H1 (cell line): ENCODE results near the gene SAG. TPM values are rescaled to one million over a fixed set of nuclear protein-coding genes. Genes with fewer than 3 reads are reported as not detected.

Source experiments
- CEBPB ChIP-seq: IDR thresholded peaks from 2 replicates; pipeline ENCODE4 v1.6.1; 2012; ENCODE audit warnings: low read depth, low read length
- CHD7 ChIP-seq: fragments of 300-600 bp; sonication (generic); IDR thresholded peaks from 2 replicates; pipeline ENCODE4 v1.7.1; 2012; ENCODE audit warnings: low read length, moderate library complexity, mild to moderate bottlenecking, inconsistent platforms; ENCODE audit not compliant: insufficient replicate concordance
- GTF2F1 ChIP-seq: IDR thresholded peaks from 2 replicates; pipeline ENCODE4 v1.6.1; 2012; ENCODE audit warnings: low read depth, low read length, improper control_type of control experiment, borderline replicate concordance
- PHF8 ChIP-seq: fragments of 200-600 bp; sonication (generic); conservative IDR thresholded peaks from 2 replicates; pipeline ENCODE4 v1.7.1; 2012; ENCODE audit warnings: low read depth, mild to moderate bottlenecking, inconsistent platforms, low read length, moderate library complexity
- TAF1 ChIP-seq: IDR thresholded peaks from 2 replicates; pipeline ENCODE4 v1.6.1; 2011; ENCODE audit warnings: mild to moderate bottlenecking, low read depth, low read length
- polyA plus RNA-seq, 7 experiments: library from polyadenylated mRNA; depleted of rRNA in 3 of 7; stranded (reverse) in 5 of 7; unstranded in 2 of 7; fragments of >200 nt in 5 of 7; fragments of 200-250 nt in 2 of 7; gene quantifications; 1 replicate in 5 of 7; 2 replicates in 1 of 7; 4 replicates in 1 of 7; pipeline versions ENCODE4 v1.2.1 to v1.2.3, GENCODE V29; 2011 to 2013; ENCODE audit warnings: missing spikeins in 2 of 7, mixed read lengths in 2 of 7
- total RNA-seq: library from RNA; stranded (reverse); fragmentation: NEBNext Ultra II Directional; extraction: Animal tissue kit (Norgen Biotek cat#: 25700); gene quantifications from 2 replicates; pipeline ENCODE4 v1.2.1, GENCODE V29; 2021

The SAG gene
- total and polyA plus RNA-seq, 2 of the 8 experiments (the other 6 are each of a cell fraction or from before 2014, with no cell fraction given) = not detected

GRCh38 chr2:233361297-233361696 lies 53.7 kb downstream of the SAG start (continued):
- TF ChIP-seq GTF2F1 = no peak
- no peak for TF ChIP-seq TAF1
- TF ChIP-seq PHF8 = no peak
- TF ChIP-seq CEBPB = no peak
- TF ChIP-seq CHD7 = no peak
